H7 (cell line): ENCODE measurements around the gene GRAMD1A. TPM values are rescaled to one million over a fixed set of nuclear protein-coding genes. Genes with fewer than 3 reads are reported as not detected.

Experiments used
- DNase-seq: peaks from one replicate; pipeline ENCODE4 v3.0.0; 2012
- H3K27me3 ChIP-seq: 2 replicates; pipeline ENCODE4 v1.6.0; 2011; ENCODE audit warnings: mild to moderate bottlenecking, low read length; ENCODE audit not compliant: control insufficient read depth, insufficient read depth
- H3K36me3 ChIP-seq: replicated peaks from 2 replicates; pipeline ENCODE4 v1.5.1; 2011; ENCODE audit warnings: low read length; ENCODE audit not compliant: control insufficient read depth, insufficient read depth
- H3K4me3 ChIP-seq: 2 replicates; pipeline ENCODE4 v1.5.1; 2011; ENCODE audit warnings: low read depth, mild to moderate bottlenecking, control low read depth, low read length, moderate library complexity; ENCODE audit not compliant: insufficient read depth
- total RNA-seq: library from RNA; depleted of rRNA; stranded (reverse); fragments of >200 nt; shearing (Covaris generic); gene quantifications from 2 replicates; pipeline ENCODE4 v1.2.3, GENCODE V29; 2014

GRAMD1A gene
- total RNA-seq, 1 experiment from 2014 or later = 110 TPM

- Histone ChIP-seq H3K4me3 (no peak overlapping the region), H3K36me3 (no peaks in the 10 kb centered on the region; the same call in 1 of the 2 replicates), H3K27me3 (no peaks in the 10 kb centered on the region)
- no peak for DNase-seq
Observed at GRCh38 chr19:35038623-35039512, 38.7 kb downstream of the GRAMD1A start.

- DNase-seq = peak; percentile 68
- Histone ChIP-seq H3K27me3 (no peaks in the 10 kb centered on the region), H3K36me3 (no peaks in the 10 kb centered on the region; the same call in 1 of the 2 replicates), H3K4me3 (peak overlapping the region; percentile 47; the same call in 1 of the 2 replicates)
Observed at GRCh38 chr19:35039881-35040825, 40.0 kb downstream of the GRAMD1A start.

DNA sequence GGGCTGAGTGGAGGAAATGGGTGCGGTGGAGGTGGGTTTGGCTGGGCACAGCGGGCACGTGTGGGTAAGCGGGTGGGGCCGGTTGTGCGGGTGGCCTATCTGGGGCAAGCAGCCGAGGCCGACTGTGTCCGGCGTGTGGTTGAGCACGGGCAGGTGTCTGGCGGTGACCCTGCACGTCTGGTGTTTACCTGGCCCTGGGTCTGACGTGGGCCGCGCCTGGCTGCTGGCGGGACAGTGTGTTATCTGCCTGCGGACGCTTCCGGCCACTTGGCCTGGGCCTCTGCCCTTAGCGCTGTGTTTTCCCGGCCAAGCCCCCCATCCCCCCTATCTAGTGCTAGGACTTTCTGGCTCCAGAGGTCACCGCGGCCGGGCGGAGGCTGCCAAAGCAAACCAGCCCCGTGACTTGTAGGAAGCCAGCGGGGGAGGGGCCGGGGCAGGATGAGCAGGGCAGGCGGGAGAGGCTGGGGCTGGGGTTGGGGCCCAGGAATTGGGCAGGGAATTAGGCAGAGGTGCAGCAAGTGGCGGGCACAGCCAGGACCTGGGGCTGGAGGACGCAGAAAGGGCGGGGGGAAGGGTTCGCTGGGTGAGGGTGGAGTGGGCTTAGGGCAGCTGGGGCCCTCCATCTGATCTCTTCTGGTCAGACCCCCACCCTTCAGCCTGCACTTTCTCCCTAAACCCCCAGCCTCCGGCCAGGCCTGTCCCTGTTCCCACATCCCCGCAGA, 40.9 kb downstream of the GRAMD1A start:
- Histone ChIP-seq H3K27me3 (no peaks in the 10 kb centered on the region), H3K36me3 (no peaks in the 10 kb centered on the region; the same call in 1 of the 2 replicates), H3K4me3 (peak overlapping the region; percentile 47)
- DNase-seq = peak; percentile 93

GRCh38 chr19:35041548-35042055, 41.5 kb downstream of the GRAMD1A start, which contains the start of gene HPN:
HPN (plus strand) TSS chr19:35041721; CDS start chr19:35042507, 786 bp downstream.
- Histone ChIP-seq H3K4me3 (peak within 1 kb of the TSS; percentile 47), H3K36me3 (no peaks in the 10 kb centered on the region; the same call in 1 of the 2 replicates), H3K27me3 (no peaks in the 10 kb centered on the region)
- peak; percentile 99 for DNase-seq

DNA sequence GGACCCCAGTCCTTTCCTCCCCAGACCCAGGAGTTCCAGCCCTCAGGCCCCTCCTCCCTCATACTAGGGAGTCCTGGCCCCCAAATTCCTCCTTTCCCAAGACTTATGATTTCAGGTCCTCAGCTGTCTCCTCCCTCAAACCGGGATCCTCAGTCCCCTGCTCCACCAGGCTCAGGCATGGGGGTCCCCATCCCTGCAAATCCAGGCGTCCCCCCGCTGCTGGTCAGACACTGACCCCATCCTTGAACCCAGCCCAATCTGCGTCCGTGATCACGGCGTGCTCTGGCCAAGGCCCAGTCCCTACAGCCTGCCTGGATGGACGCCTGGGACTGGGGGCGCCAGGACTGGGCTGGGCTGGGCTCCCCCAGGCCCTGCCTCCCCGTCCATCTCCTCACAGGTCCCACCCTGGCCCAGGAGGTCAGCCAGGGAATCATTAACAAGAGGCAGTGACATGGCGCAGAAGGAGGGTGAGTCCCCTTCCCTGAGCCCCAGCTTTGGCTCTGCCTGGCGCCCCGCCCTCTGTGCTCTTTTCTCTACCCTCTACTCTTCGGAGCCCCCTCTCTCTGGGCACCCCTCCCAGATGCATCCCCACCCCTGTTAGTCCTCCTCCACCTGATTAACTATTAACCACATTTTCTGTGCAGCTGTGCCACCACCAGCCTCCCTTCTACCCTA, 42.1 kb downstream of the GRAMD1A start:
- H3K4me3 ChIP-seq = peak overlapping the region; percentile 44
- DNase-seq = peak; percentile 58
- H3K27me3 ChIP-seq = no peaks in the 10 kb centered on the region
- H3K36me3 ChIP-seq = no peaks in the 10 kb centered on the region; the same call in 1 of the 2 replicates

- H3K27me3 ChIP-seq = no peaks in the 10 kb centered on the region
- H3K36me3 ChIP-seq = no peaks in the 10 kb centered on the region; the same call in 1 of the 2 replicates
- DNase-seq = no peak
- no peak overlapping the region for H3K4me3 ChIP-seq
Observed at GRCh38 chr19:35042954-35043604, 43.0 kb downstream of the GRAMD1A start.

- no peak overlapping the region for H3K4me3 ChIP-seq
- H3K27me3 ChIP-seq = no peaks in the 10 kb centered on the region
- H3K36me3 ChIP-seq = no peaks in the 10 kb centered on the region; the same call in 1 of the 2 replicates
- no peak for DNase-seq
Observed at GRCh38 chr19:35043906-35044305, 43.8 kb downstream of the GRAMD1A start.

GRCh38 chr19:35044317-35045117, 44.4 kb downstream of the GRAMD1A start:
- Histone ChIP-seq H3K27me3 (no peaks in the 10 kb centered on the region), H3K4me3 (no peak overlapping the region), H3K36me3 (no peaks in the 10 kb centered on the region; the same call in 1 of the 2 replicates)
- peak; percentile 90 for DNase-seq

DNA sequence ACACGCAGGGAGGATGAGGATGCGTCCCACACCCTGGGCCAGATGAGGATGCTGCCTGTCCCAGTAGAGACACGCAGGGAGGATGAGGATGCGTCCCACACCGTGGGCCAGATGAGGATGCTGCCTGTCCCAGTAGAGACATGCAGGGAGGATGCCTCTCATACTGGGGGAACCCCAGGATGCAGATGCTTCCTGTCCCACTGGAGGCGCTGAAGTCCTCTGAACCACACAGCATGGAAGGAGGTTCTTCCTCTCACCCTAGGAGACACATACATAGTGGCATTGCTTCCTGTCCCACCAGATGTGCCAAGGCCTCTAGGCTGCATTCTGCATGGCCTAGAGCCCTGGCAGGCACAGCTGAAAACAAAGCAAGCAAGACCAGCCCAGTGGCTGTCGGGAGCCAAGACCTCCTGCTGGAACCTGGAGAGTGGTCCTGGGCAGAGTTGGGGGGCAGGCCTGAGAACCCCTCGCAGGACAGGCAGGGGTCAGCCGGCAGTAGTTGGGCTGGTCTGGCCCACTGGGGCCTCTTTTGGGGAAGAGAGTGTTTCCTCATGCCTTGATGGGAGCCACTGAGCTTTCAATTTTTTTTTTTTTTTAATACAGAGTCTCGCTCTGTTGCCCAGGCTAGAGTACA, 45.7 kb downstream of the GRAMD1A start:
- DNase-seq = peak; percentile 88
- no peaks in the 10 kb centered on the region for H3K27me3 ChIP-seq
- no peaks in the 10 kb centered on the region; the same call in none of the 2 replicates for H3K36me3 ChIP-seq
- H3K4me3 ChIP-seq = no peak overlapping the region

DNA sequence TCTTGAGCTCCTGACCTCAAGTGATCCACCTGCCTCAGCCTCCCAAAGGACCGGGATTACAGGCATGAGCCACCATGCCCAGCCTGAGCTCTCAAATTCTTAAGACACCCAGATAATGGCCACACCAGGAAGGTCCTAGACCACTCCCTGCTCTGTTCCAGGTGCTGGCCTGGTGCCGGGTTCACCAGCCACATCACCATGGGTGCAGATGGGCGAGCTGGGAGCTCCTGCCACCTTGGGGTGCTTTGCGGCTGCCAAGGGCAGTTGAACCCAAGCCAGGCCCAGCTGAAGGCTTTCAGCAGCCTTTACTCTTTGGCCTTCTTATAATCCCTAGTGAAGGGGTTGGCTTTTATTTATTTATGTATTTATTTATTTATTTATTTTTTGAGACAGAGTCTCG, 46.3 kb downstream of the GRAMD1A start:
- Histone ChIP-seq H3K27me3 (no peaks in the 10 kb centered on the region), H3K4me3 (no peak overlapping the region), H3K36me3 (peaks cover 1% of the 10 kb centered on the region)
- DNase-seq = no peak

DNA sequence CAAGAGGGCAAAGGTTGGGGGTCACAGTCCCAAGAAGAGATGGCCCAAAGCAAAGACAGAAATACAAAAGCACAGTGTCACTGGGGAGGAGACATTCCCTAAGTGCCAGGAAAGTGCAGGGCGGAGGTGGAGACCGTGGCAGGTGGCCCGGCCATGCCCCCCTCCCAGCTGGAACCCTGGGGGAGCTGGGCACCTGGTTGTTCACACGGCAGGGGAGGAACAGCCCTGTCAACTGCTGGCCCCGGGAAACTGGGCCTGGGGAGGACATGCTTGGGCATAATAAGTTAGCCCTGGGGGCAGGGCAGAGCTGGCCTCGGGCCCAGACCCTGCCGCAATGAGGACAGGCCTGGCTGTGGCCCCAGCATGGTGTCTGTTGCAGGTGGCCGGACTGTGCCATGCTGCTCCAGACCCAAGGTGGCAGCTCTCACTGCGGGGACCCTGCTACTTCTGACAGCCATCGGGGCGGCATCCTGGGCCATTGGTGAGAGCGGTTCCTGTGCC, 48.8 kb downstream of the GRAMD1A start:
- no peak overlapping the region for H3K4me3 ChIP-seq
- no peaks in the 10 kb centered on the region for H3K27me3 ChIP-seq
- peak; percentile 53 for DNase-seq

GRCh38 chr19:35049456-35049855, 49.3 kb downstream of the GRAMD1A start:
- H3K27me3 ChIP-seq = no peaks in the 10 kb centered on the region
- DNase-seq = no peak
- no peak overlapping the region for H3K4me3 ChIP-seq
- H3K36me3 ChIP-seq = peaks cover 1% of the 10 kb centered on the region; the same call in 1 of the 2 replicates

More for the DNA sequence above, 48.8 kb downstream of the GRAMD1A start:
- peaks cover 1% of the 10 kb centered on the region; the same call in 1 of the 2 replicates for H3K36me3 ChIP-seq
